Breast epithelium (tissue), 3 donors: Measurements from ENCODE around the gene CXCL12.

Experiments
- POLR2A ChIP-seq: fragments of 450-650 bp; IDR thresholded peaks from one replicate; pipeline ENCODE4 v1.6.1; 2016; ENCODE audit warnings: antibody characterized with exemption, mild to moderate bottlenecking, moderate library complexity
- POLR2AphosphoS5 ChIP-seq, 3 donors: sonication (generic); formaldehyde crosslinking; IDR thresholded peaks; one replicate each; pipeline ENCODE4 v1.6.1; 2017; ENCODE audit warnings: antibody characterized with exemption in 3 of 3

- TF ChIP-seq POLR2AphosphoS5 (IDR thresholded peaks at IDR 0.05) (no peak), POLR2A (no peak)
Observed at GRCh38 chr10:44332465-44332864, 52.4 kb downstream of the CXCL12 start.
